Stimulated activated effector memory CD8-positive, alpha-beta T cell treated with anti-CD3 and anti-CD28 coated beads, Interleukin-12 subunit alpha, Interleukin-12 subunit beta, amount 100 ng/mL, for 72 hours (primary cell): ENCODE data around the gene CYP8B1.

Source experiments
- ATAC-seq: fragments of 150-1000 bp; cut with Tn5 transposase; 2 replicates; pipeline ENCODE4 v1.10.0; 2021
- DNase-seq, 2 donors: peaks; one replicate each; pipeline ENCODE4 v3.0.0; 2021 to 2022; ENCODE audit warnings: low spot score in 2 of 2
- H3K27ac Mint-ChIP-seq: one replicate; pipeline ENCODE4 v1.8.0; 2022; ENCODE audit warnings: mild to moderate bottlenecking, mixed read lengths
- H3K36me3 Mint-ChIP-seq: one replicate; pipeline ENCODE4 v1.8.0; 2022; ENCODE audit warnings: mild to moderate bottlenecking, mixed read lengths
- H3K4me1 Mint-ChIP-seq: one replicate; pipeline ENCODE4 v1.8.0; 2022; ENCODE audit warnings: mixed read lengths
- H3K4me3 Mint-ChIP-seq: one replicate; pipeline ENCODE4 v1.8.0; 2022; ENCODE audit warnings: mild to moderate bottlenecking, mixed read lengths
- H3K9me3 Mint-ChIP-seq: one replicate; pipeline ENCODE4 v1.8.0; 2022; ENCODE audit warnings: mixed read lengths

The CYP8B1 gene

GRCh38 chr3:42849017-42849416, 26.7 kb downstream of the CYP8B1 start:
- Mint-ChIP-seq H3K36me3 (no peaks in the 10 kb centered on the region), H3K9me3 (no peaks in the 10 kb centered on the region), H3K4me1 (peaks cover 15% of the 10 kb centered on the region), H3K27ac (no peak overlapping the region), H3K4me3 (no peak overlapping the region)
- ATAC-seq (no peak), DNase-seq (no peak)

- Mint-ChIP-seq H3K9me3 (no peaks in the 10 kb centered on the region), H3K36me3 (no peaks in the 10 kb centered on the region), H3K4me3 (peak overlapping the region; percentile 5), H3K27ac (peak overlapping the region; percentile 88), H3K4me1 (peaks cover 15% of the 10 kb centered on the region)
- ATAC-seq (no peak), DNase-seq (no peak)
These were observed 27.9 kb downstream of the CYP8B1 start for GRCh38 chr3:42847731-42848130.

- H3K36me3 Mint-ChIP-seq, result no peaks in the 10 kb centered on the region
- peak overlapping the region; percentile 5 for H3K4me3 Mint-ChIP-seq
- DNase-seq (no peak), ATAC-seq (peak; percentile 64)
- H3K27ac Mint-ChIP-seq, result peak overlapping the region; percentile 88
- H3K4me1 Mint-ChIP-seq, result peaks cover 15% of the 10 kb centered on the region
- H3K9me3 Mint-ChIP-seq, result no peaks in the 10 kb centered on the region
These were observed 28.8 kb downstream of the CYP8B1 start for GRCh38 chr3:42846685-42847522.

GRCh38 chr3:42844815-42845214, 30.9 kb downstream of the CYP8B1 start:
- no peak for ATAC-seq
- H3K4me3 Mint-ChIP-seq, result no peak overlapping the region

GRCh38 chr3:42844412-42844713, 31.3 kb downstream of the CYP8B1 start:
- DNase-seq, result no peak
- Mint-ChIP-seq H3K36me3 (no peaks in the 10 kb centered on the region), H3K27ac (no peak overlapping the region), H3K4me3 (no peak overlapping the region), H3K4me1 (peaks cover 19% of the 10 kb centered on the region), H3K9me3 (no peaks in the 10 kb centered on the region)
- no peak for ATAC-seq

More at GRCh38 chr3:42844815-42845214, 30.9 kb downstream of the CYP8B1 start:
- Mint-ChIP-seq H3K27ac (no peak overlapping the region), H3K9me3 (no peaks in the 10 kb centered on the region), H3K36me3 (no peaks in the 10 kb centered on the region), H3K4me1 (peaks cover 15% of the 10 kb centered on the region)
- DNase-seq, result no peak

- Mint-ChIP-seq H3K9me3 (no peaks in the 10 kb centered on the region), H3K4me3 (no peak overlapping the region), H3K27ac (no peak overlapping the region), H3K36me3 (no peaks in the 10 kb centered on the region), H3K4me1 (peaks cover 21% of the 10 kb centered on the region)
- DNase-seq, result no peak
- ATAC-seq, result no peak
These were observed 31.8 kb downstream of the CYP8B1 start for GRCh38 chr3:42843713-42844411.

- Mint-ChIP-seq H3K9me3 (no peaks in the 10 kb centered on the region), H3K36me3 (no peaks in the 10 kb centered on the region), H3K4me3 (no peak overlapping the region), H3K27ac (no peak overlapping the region), H3K4me1 (peaks cover 6% of the 10 kb centered on the region)
- DNase-seq (no peak), ATAC-seq (no peak)
These were observed 34.3 kb downstream of the CYP8B1 start for GRCh38 chr3:42841332-42841731.

- Mint-ChIP-seq H3K9me3 (no peaks in the 10 kb centered on the region), H3K27ac (no peak overlapping the region), H3K4me1 (peaks cover 6% of the 10 kb centered on the region), H3K36me3 (no peaks in the 10 kb centered on the region), H3K4me3 (no peak overlapping the region)
- peak; percentile 81 for ATAC-seq
- no peak for DNase-seq
These were observed 36.1 kb downstream of the CYP8B1 start for GRCh38 chr3:42839616-42840015.

- no peaks in the 10 kb centered on the region for H3K36me3 Mint-ChIP-seq
- DNase-seq, result no peak
These were observed 37.1 kb downstream of the CYP8B1 start for GRCh38 chr3:42838571-42838970.

GRCh38 chr3:42836150-42837123, 39.2 kb downstream of the CYP8B1 start:
- Mint-ChIP-seq H3K27ac (no peak overlapping the region), H3K4me1 (peaks cover 6% of the 10 kb centered on the region), H3K9me3 (no peaks in the 10 kb centered on the region), H3K4me3 (no peak overlapping the region), H3K36me3 (no peaks in the 10 kb centered on the region)
- ATAC-seq (peak; percentile 26), DNase-seq (no peak)

More at GRCh38 chr3:42838571-42838970, 37.1 kb downstream of the CYP8B1 start:
- Mint-ChIP-seq H3K4me1 (peaks cover 6% of the 10 kb centered on the region), H3K4me3 (no peak overlapping the region), H3K9me3 (no peaks in the 10 kb centered on the region), H3K27ac (no peak overlapping the region)
- ATAC-seq, result no peak

- Mint-ChIP-seq H3K9me3 (no peaks in the 10 kb centered on the region), H3K4me1 (no peaks in the 10 kb centered on the region), H3K4me3 (no peak overlapping the region), H3K27ac (no peak overlapping the region), H3K36me3 (no peaks in the 10 kb centered on the region)
- ATAC-seq (peak; percentile 91), DNase-seq (peak; percentile 77 to 89)
These were observed 44.4 kb downstream of the CYP8B1 start for GRCh38 chr3:42831321-42831713.

GRCh38 chr3:42830437-42831320, 45.0 kb downstream of the CYP8B1 start:
- no peak for DNase-seq
- no peak for ATAC-seq
- no peaks in the 10 kb centered on the region for H3K9me3 Mint-ChIP-seq
- no peak overlapping the region for H3K27ac Mint-ChIP-seq
- H3K4me1 Mint-ChIP-seq, result no peaks in the 10 kb centered on the region
- no peak overlapping the region for H3K4me3 Mint-ChIP-seq
- no peaks in the 10 kb centered on the region for H3K36me3 Mint-ChIP-seq

- DNase-seq (no peak), ATAC-seq (no peak)
- H3K27ac Mint-ChIP-seq, result no peak overlapping the region
- no peak overlapping the region for H3K4me3 Mint-ChIP-seq
- no peaks in the 10 kb centered on the region for H3K9me3 Mint-ChIP-seq
- no peaks in the 10 kb centered on the region for H3K4me1 Mint-ChIP-seq
- no peaks in the 10 kb centered on the region for H3K36me3 Mint-ChIP-seq
These were observed 45.8 kb downstream of the CYP8B1 start for GRCh38 chr3:42829628-42830436.
